Neural progenitor cell (in vitro differentiated cells): ENCODE data around the gene THRSP. TPM values are rescaled to one million over a fixed set of nuclear protein-coding genes. Genes with fewer than 3 reads are reported as not detected.
A peak's percentile ranks its signal among the peaks of the same experiment; 100 is the strongest.

ENCODE experiments used
- DNase-seq: peaks from one replicate; pipeline ENCODE4 v3.0.0-alpha.2; 2016; ENCODE audit warnings: low spot score
- H2AFZ ChIP-seq: fragments of 200-600 bp; sonication (generic); replicated peaks from 2 replicates; pipeline ENCODE4 v1.6.1; 2016; ENCODE audit warnings: antibody characterized with exemption
- H3F3A ChIP-seq: fragments of 200-600 bp; sonication (generic); 2 replicates; pipeline ENCODE4 v1.6.1; 2016; ENCODE audit warnings: antibody characterized with exemption, low read depth
- H3K27ac ChIP-seq: fragments of 200-600 bp; sonication (generic); 2 replicates; pipeline ENCODE4 v1.5.1; 2016; ENCODE audit warnings: mild to moderate bottlenecking
- H3K27me3 ChIP-seq: fragments of 200-600 bp; sonication (generic); 2 replicates; pipeline ENCODE4 v1.6.1; 2016; ENCODE audit warnings: mild to moderate bottlenecking, moderate library complexity
- H3K36me3 ChIP-seq: fragments of 200-600 bp; sonication (generic); 2 replicates; pipeline ENCODE4 v1.5.1; 2016
- H3K4me1 ChIP-seq: fragments of 200-600 bp; sonication (generic); 2 replicates; pipeline ENCODE4 v1.6.1; 2016; ENCODE audit warnings: mixed run types
- H3K4me2 ChIP-seq: fragments of 200-600 bp; sonication (generic); 2 replicates; pipeline ENCODE4 v1.6.1; 2016
- H3K4me3 ChIP-seq: fragments of 200-600 bp; sonication (generic); 2 replicates; pipeline ENCODE4 v1.5.1; 2016
- H3K79me2 ChIP-seq: fragments of 200-600 bp; sonication (generic); 2 replicates; pipeline ENCODE4 v1.6.1; 2016; ENCODE audit warnings: low read depth
- H3K9ac ChIP-seq: fragments of 200-600 bp; sonication (generic); 2 replicates; pipeline ENCODE4 v1.6.1; 2016
- H3K9me3 ChIP-seq: fragments of 200-600 bp; sonication (generic); 2 replicates; pipeline ENCODE4 v1.5.1; 2016; ENCODE audit warnings: low read depth
- H4K20me1 ChIP-seq: fragments of 200-600 bp; sonication (generic); 2 replicates; pipeline ENCODE4 v1.6.1; 2016; ENCODE audit warnings: low read depth
- H3K27ac Mint-ChIP-seq: 3 replicates; pipeline ENCODE4 v1.8.0; 2021; ENCODE audit warnings: mixed read lengths
- H3K27me3 Mint-ChIP-seq: 2 replicates; pipeline ENCODE4 v1.8.0; 2022; ENCODE audit warnings: low read depth, mild to moderate bottlenecking, inconsistent platforms, moderate library complexity, mixed read lengths; ENCODE audit not compliant: insufficient read depth
- H3K36me3 Mint-ChIP-seq: 3 replicates; pipeline ENCODE4 v1.8.0; 2021; ENCODE audit warnings: mixed read lengths
- H3K4me1 Mint-ChIP-seq: 3 replicates; pipeline ENCODE4 v1.8.0; 2021; ENCODE audit warnings: mixed read lengths
- H3K4me3 Mint-ChIP-seq: 3 replicates; pipeline ENCODE4 v1.8.0; 2021; ENCODE audit warnings: mild to moderate bottlenecking, moderate library complexity, mixed read lengths
- H3K9me3 Mint-ChIP-seq: 3 replicates; pipeline ENCODE4 v1.8.0; 2020; ENCODE audit warnings: mixed read lengths
- EZH2 ChIP-seq: fragments of 200-600 bp; sonication (generic); IDR thresholded peaks from 2 replicates; pipeline ENCODE4 v1.6.1; 2017; ENCODE audit warnings: antibody characterized with exemption, mild to moderate bottlenecking, moderate library complexity
- EZH2phosphoT487 ChIP-seq: fragments of 200-600 bp; sonication (generic); IDR thresholded peaks from 2 replicates; pipeline ENCODE4 v1.6.1; 2017; ENCODE audit warnings: antibody characterized with exemption
- total RNA-seq: library from RNA; depleted of rRNA; stranded (reverse); fragments of >200 nt; gene quantifications from 2 replicates; pipeline ENCODE4 v1.2.3, GENCODE V29; 2015; ENCODE audit warnings: low replicate concordance
- TF ChIP-seq, protein P1 (sequence below): fragments of 200-600 bp; sonication (generic); IDR thresholded peaks from 2 replicates; pipeline ENCODE4 v1.5.1; 2017; ENCODE audit warnings: antibody characterized with exemption, mild to moderate bottlenecking

THRSP gene
- total RNA-seq, 1 donor from 2014 or later: not detected

DNA sequence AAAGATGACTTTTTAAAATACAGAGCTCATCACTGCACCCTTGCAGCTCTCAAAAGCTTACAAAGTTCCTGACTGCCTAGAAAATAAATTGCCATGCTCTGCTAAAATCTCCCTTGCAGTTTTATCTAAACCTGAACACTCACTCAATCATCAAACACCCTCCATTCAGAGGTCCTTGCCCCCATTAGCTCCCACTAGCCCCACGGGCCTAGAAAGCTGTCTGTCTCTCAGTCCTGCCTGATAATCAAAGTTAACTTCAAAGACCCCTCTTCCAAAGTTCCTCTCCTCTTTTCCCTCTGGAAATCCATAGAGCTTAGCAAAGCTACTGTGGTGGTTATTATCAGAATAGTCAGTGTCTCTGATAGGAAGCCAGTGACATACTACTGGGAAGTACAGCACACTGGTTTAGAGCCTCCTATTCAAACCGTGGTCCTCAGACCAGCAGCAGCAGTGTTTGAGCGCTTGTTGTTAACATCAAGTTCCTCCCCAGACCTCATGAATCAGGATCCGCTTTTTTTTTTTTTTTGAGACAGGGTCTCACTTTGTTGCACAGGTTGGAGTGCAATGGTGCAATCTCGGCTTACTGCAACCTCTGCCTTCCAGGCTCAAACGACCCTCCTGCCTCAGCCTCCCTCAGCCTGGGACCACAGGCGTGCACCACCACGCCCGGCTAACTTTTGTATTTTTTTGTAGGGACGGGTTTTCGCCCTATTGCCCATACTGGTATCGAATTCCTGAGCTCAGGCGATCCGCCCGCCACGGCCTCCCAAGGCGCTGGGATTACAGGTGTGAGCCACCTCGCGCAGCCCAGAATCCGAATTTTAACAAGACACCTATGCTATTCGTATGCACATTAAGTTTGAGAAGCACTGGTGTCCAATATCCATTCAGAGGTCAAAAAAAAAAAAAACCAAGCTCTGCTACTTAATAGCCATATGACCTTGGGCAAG is 14.8 kb downstream of the THRSP start:
- DNase-seq: peak; percentile 21
- no peaks in the 10 kb centered on the region for H3K27me3 ChIP-seq
- H3K79me2 ChIP-seq: peaks cover 61% of the 10 kb centered on the region
- no peaks in the 10 kb centered on the region for H3K27me3 Mint-ChIP-seq
- H4K20me1 ChIP-seq: peaks cover 22% of the 10 kb centered on the region
- H3F3A ChIP-seq: no peaks in the 10 kb centered on the region
- H3K4me1 Mint-ChIP-seq: peaks cover 18% of the 10 kb centered on the region
- H3K4me3 Mint-ChIP-seq: peak overlapping the region; percentile 94
- TF ChIP-seq, protein P1, sequence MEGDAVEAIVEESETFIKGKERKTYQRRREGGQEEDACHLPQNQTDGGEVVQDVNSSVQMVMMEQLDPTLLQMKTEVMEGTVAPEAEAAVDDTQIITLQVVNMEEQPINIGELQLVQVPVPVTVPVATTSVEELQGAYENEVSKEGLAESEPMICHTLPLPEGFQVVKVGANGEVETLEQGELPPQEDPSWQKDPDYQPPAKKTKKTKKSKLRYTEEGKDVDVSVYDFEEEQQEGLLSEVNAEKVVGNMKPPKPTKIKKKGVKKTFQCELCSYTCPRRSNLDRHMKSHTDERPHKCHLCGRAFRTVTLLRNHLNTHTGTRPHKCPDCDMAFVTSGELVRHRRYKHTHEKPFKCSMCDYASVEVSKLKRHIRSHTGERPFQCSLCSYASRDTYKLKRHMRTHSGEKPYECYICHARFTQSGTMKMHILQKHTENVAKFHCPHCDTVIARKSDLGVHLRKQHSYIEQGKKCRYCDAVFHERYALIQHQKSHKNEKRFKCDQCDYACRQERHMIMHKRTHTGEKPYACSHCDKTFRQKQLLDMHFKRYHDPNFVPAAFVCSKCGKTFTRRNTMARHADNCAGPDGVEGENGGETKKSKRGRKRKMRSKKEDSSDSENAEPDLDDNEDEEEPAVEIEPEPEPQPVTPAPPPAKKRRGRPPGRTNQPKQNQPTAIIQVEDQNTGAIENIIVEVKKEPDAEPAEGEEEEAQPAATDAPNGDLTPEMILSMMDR: no peak
- TF ChIP-seq EZH2phosphoT487 (no peak), EZH2 (no peak)
- no peaks in the 10 kb centered on the region for H3K36me3 ChIP-seq
- no peaks in the 10 kb centered on the region for H3K9me3 Mint-ChIP-seq
- H3K4me3 ChIP-seq: peak overlapping the region; percentile 57
- peak overlapping the region; percentile 75 for H3K4me2 ChIP-seq
- H3K9me3 ChIP-seq: no peaks in the 10 kb centered on the region
- H3K27ac Mint-ChIP-seq: no peak overlapping the region
- H2AFZ ChIP-seq: no peak overlapping the region
- peak overlapping the region; percentile 81 for H3K9ac ChIP-seq
- no peaks in the 10 kb centered on the region for H3K4me1 ChIP-seq
- no peak overlapping the region for H3K27ac ChIP-seq
- peaks cover 3% of the 10 kb centered on the region for H3K36me3 Mint-ChIP-seq

DNA sequence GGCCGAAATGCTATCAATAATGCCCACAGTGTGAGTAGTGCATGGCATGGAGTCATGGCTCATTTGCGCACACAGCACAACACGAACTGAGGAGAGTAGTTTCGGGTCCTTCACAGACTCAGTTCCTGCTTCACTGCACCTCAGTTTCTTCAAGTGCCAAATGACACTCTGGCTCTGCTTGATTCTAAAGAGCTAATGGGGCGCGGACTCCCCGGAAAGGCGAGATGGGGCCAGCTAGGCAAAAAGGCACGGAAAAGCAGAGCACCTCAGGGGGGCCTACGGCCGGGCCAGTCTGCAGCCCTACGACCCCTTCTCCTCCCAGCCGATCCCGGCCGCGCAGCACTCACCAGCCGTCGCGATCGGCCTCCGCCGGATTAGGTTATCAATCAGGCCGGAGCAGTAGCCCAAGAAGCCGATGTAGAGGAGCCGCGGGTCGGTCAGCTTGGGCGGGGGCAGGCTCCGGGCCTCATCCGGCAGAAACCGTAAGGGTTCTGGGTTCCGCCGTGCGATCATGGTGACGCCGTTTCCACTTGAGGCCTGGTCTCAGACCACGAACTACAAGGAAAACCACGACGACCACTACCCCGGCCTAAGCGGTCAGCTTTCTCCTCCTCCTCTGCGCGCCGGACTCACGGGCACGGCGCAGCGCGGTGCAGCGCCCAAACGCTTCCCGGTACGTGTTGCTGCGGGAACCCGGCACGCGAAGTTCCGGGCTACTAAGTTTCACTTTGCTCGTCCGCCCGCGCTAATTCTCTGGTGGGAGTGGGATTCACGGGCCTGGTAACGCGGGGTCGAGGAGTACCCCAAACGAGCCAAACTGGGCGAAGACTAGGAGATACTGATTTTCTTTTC is 15.8 kb downstream of the THRSP start, which contains the start of gene NDUFC2:
TSS of gene NDUFC2 (minus strand) at position 631 of the 852 bp plus-strand sequence. CDS start at position 513, 118 bp downstream.
- H3K27ac Mint-ChIP-seq: peak within 1 kb of the TSS; percentile 92
- H3F3A ChIP-seq: no peaks in the 10 kb centered on the region
- H2AFZ ChIP-seq: peak within 1 kb of the TSS; percentile 83
- H3K27me3 ChIP-seq: no peaks in the 10 kb centered on the region
- peak within 1 kb of the TSS; percentile 81 for H3K9ac ChIP-seq
- H3K9me3 ChIP-seq: no peaks in the 10 kb centered on the region
- H3K27ac ChIP-seq: peak within 1 kb of the TSS; percentile 77
- peak within 1 kb of the TSS; percentile 75 for H3K4me2 ChIP-seq
- no peaks in the 10 kb centered on the region for H3K9me3 Mint-ChIP-seq
- H3K4me1 Mint-ChIP-seq: peaks cover 18% of the 10 kb centered on the region
- H3K36me3 Mint-ChIP-seq: peaks cover 3% of the 10 kb centered on the region
- no peaks in the 10 kb centered on the region for H3K36me3 ChIP-seq
- no peak for TF ChIP-seq EZH2
- TF ChIP-seq EZH2phosphoT487: no peak
- TF ChIP-seq, protein P1: peak; percentile 6
- H3K4me3 ChIP-seq: peak within 1 kb of the TSS; percentile 57
- peak within 1 kb of the TSS; percentile 94 for H3K4me3 Mint-ChIP-seq
- DNase-seq: peak; percentile 84
- peaks cover 22% of the 10 kb centered on the region for H4K20me1 ChIP-seq
- peaks cover 3% of the 10 kb centered on the region for H3K4me1 ChIP-seq
- peaks cover 52% of the 10 kb centered on the region for H3K79me2 ChIP-seq
- no peaks in the 10 kb centered on the region for H3K27me3 Mint-ChIP-seq

DNA sequence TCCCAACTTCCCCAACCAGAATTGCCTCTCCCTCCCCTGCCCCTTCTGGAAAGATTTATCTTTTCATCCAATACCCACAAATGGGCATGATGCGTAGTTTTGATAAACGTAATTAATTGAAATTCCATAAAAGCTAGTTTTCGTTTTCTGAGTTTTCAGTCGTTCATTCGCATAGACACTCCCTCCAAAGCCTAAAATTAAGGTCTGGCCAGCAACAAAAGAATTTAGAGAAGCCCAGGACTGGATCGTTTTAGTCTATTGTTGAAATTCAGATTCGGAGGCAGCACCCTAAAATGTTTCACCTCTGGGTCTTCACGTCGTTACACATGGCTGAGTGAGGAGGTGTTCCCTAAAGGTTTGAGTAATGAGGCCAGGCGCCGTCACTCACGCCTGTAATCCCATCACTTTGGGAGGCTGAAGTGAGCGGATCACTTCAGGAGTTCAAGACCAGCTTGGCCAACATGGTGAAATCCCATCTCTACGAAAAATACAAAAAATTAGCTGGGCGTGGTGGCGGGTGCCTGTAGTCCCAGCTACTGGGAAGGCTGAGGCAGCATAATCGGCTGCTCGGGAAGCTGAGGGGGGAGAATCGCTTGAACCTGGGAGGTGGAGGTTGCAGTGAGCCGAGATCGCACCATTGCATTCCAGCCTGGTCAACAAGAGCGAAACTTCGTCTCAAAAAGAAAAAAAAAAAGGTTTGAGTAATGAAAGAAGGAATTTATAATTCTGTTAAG is 16.6 kb downstream of the THRSP start:
- Histone ChIP-seq H3K36me3 (no peaks in the 10 kb centered on the region), H3F3A (no peaks in the 10 kb centered on the region), H3K4me1 (peaks cover 3% of the 10 kb centered on the region), H3K27me3 (no peaks in the 10 kb centered on the region), H3K79me2 (peaks cover 44% of the 10 kb centered on the region), H4K20me1 (peaks cover 22% of the 10 kb centered on the region), H3K9ac (peak overlapping the region; percentile 81), H3K9me3 (no peaks in the 10 kb centered on the region), H3K27ac (no peak overlapping the region), H3K4me3 (peak overlapping the region; percentile 57), H3K4me2 (peak overlapping the region; percentile 75), H2AFZ (peak overlapping the region; percentile 83)
- peaks cover 18% of the 10 kb centered on the region for H3K4me1 Mint-ChIP-seq
- no peaks in the 10 kb centered on the region for H3K9me3 Mint-ChIP-seq
- DNase-seq: no peak
- H3K27me3 Mint-ChIP-seq: no peaks in the 10 kb centered on the region
- H3K4me3 Mint-ChIP-seq: peak overlapping the region; percentile 94
- TF ChIP-seq, protein P1: no peak
- TF ChIP-seq EZH2 (no peak), EZH2phosphoT487 (no peak)
- H3K27ac Mint-ChIP-seq: peak overlapping the region; percentile 92
- peaks cover 3% of the 10 kb centered on the region for H3K36me3 Mint-ChIP-seq
